Activated CD8-positive, alpha-beta T cell treated with anti-CD3 and anti-CD28 coated beads for 36 hours (primary cell): ENCODE measurements around the gene ERP27. TPM values are rescaled to one million over a fixed set of nuclear protein-coding genes. Genes with fewer than 3 reads are reported as not detected.

Source experiments
- ATAC-seq: fragments of 200-7000 bp; cut with Tn5 transposase; one replicate; pipeline ENCODE4 v1.10.0; 2021; ENCODE audit warnings: mild to moderate bottlenecking, moderate library complexity
- CTCF ChIA-PET: fragments of 350-600 bp; sonication (Branson Sonifier 250); formaldehyde crosslinking; loops from one replicate; lab custom pipeline; 2021; ENCODE audit warnings: antibody characterized with exemption; lab: Charles Lee
- POLR2A ChIA-PET: fragments of 350-600 bp; sonication (Branson Sonifier 250); formaldehyde crosslinking; loops from one replicate; lab custom pipeline; 2021; ENCODE audit warnings: antibody characterized with exemption; lab: Charles Lee
- DNase-seq: peaks from one replicate; pipeline ENCODE4 v3.0.0-alpha.2; 2020
- H3K27ac Mint-ChIP-seq: one replicate; pipeline ENCODE4 v1.8.0; 2021; ENCODE audit warnings: mild to moderate bottlenecking, mixed read lengths
- H3K27me3 Mint-ChIP-seq: one replicate; pipeline ENCODE4 v1.8.0; 2021; ENCODE audit warnings: mixed read lengths
- H3K36me3 Mint-ChIP-seq: one replicate; pipeline ENCODE4 v1.8.0; 2021; ENCODE audit warnings: low read depth, mixed read lengths
- H3K4me1 Mint-ChIP-seq: one replicate; pipeline ENCODE4 v1.8.0; 2021; ENCODE audit warnings: low read depth, mixed read lengths
- H3K4me3 Mint-ChIP-seq: one replicate; pipeline ENCODE4 v1.8.0; 2021; ENCODE audit warnings: mild to moderate bottlenecking, moderate library complexity, mixed read lengths
- H3K9me3 Mint-ChIP-seq: one replicate; pipeline ENCODE4 v1.8.0; 2021; ENCODE audit warnings: mixed read lengths
- CTCF ChIP-seq: fragments of 200-600 bp; IDR thresholded peaks from one replicate; pipeline ENCODE4 v1.8.0; 2022; ENCODE audit warnings: antibody characterized with exemption, mild to moderate bottlenecking
- intact Hi-C: fragments of 100-400 bp; cut with micrococcal nuclease; formaldehyde crosslinking; loops from one replicate; pipeline ENCODE4 v1.10.0; 2022
- total RNA-seq, 2 experiments: library from RNA; stranded (reverse); gene quantifications; one replicate each; pipeline ENCODE4 v1.2.3, GENCODE V29; 2021

The ERP27 gene
- total RNA-seq, 2 experiments from 2014 or later: 2.3 to 3.4 TPM

GRCh38 chr12:14919455-14919854, 18.9 kb downstream of the ERP27 start:
- H3K27me3 Mint-ChIP-seq: no peaks in the 10 kb centered on the region
- intact Hi-C loops: no loop called here
- ChIA-PET CTCF (interaction anchor here (2.4 kb wide), 1 partner anchor 76 kb away, joined by 11 read pairs; no protein-coding TSS in a partner anchor), POLR2A (interaction anchor here (1.3 kb wide), 1 partner anchor 9 kb away, joined by 5 read pairs; no protein-coding TSS in a partner anchor)
- H3K4me3 Mint-ChIP-seq: no peak overlapping the region
- H3K36me3 Mint-ChIP-seq: peaks cover 42% of the 10 kb centered on the region
- TF ChIP-seq CTCF: no peak
- H3K4me1 Mint-ChIP-seq: peaks cover 24% of the 10 kb centered on the region
- no peak overlapping the region for H3K27ac Mint-ChIP-seq
- no peaks in the 10 kb centered on the region for H3K9me3 Mint-ChIP-seq
- no peak for DNase-seq
- ATAC-seq: peak; percentile 52

GRCh38 chr12:14915736-14916135, 22.6 kb downstream of the ERP27 start:
- peaks cover 53% of the 10 kb centered on the region for H3K36me3 Mint-ChIP-seq
- H3K27ac Mint-ChIP-seq: no peak overlapping the region

GRCh38 chr12:14913381-14913781, 25.0 kb downstream of the ERP27 start:
- CTCF ChIA-PET: interaction anchor here (0.8 to 1.8 kb wide), 5 partner anchors 21 to 104 kb away, joined by 3 to 6 read pairs (median 4); no protein-coding TSS in a partner anchor
- H3K9me3 Mint-ChIP-seq: peaks cover 1% of the 10 kb centered on the region
- H3K27ac Mint-ChIP-seq: no peak overlapping the region
- DNase-seq (no peak), ATAC-seq (no peak)
- TF ChIP-seq CTCF: no peak
- intact Hi-C loops: no loop called here
- H3K27me3 Mint-ChIP-seq: no peaks in the 10 kb centered on the region
- POLR2A ChIA-PET: interaction anchor here (0.9 to 1.6 kb wide), 3 partner anchors 14 to 23 kb away, joined by 3 to 6 read pairs (median 6); no protein-coding TSS in a partner anchor
- H3K36me3 Mint-ChIP-seq: peaks cover 40% of the 10 kb centered on the region
- H3K4me3 Mint-ChIP-seq: no peak overlapping the region
- H3K4me1 Mint-ChIP-seq: peaks cover 25% of the 10 kb centered on the region

More at GRCh38 chr12:14915736-14916135, 22.6 kb downstream of the ERP27 start:
- H3K4me3 Mint-ChIP-seq: no peak overlapping the region
- ChIA-PET POLR2A (interaction anchor here (0.8 kb wide), 1 partner anchor 67 kb away, joined by 3 read pairs; no protein-coding TSS in a partner anchor), CTCF (interaction anchor here (0.7 to 0.9 kb wide), 2 partner anchors 22 to 68 kb away, joined by 3 read pairs; partner anchors contain the start of gene ERP27)
- intact Hi-C loops: no loop called here
- no peak for DNase-seq
- no peak for TF ChIP-seq CTCF
- H3K4me1 Mint-ChIP-seq: peaks cover 28% of the 10 kb centered on the region
- no peaks in the 10 kb centered on the region for H3K9me3 Mint-ChIP-seq
- no peaks in the 10 kb centered on the region for H3K27me3 Mint-ChIP-seq
- ATAC-seq: no peak

DNA sequence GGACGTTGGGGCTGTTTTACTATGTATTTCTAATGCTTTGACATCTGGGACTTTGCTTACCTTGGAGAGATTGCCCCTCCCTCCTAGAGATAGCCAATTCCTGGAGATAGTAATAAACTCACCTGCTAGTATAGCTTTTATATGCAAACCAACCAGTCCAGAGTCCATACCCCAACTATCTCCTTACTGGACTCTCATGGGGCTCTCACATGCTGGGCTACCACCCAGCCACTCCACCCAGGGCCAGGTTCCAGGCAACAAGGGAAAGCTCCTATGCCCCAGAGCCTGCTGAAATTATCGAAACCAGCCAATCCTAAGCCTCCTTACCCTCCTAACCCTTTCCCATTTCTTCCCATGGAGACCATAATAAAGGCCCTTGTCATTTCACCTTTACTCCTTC, 27.2 kb downstream of the ERP27 start:
- intact Hi-C loops: no loop called here
- H3K36me3 Mint-ChIP-seq: peaks cover 36% of the 10 kb centered on the region
- TF ChIP-seq CTCF: no peak
- ChIA-PET CTCF (interaction anchor here (1.2 to 1.3 kb wide), 2 partner anchors 28 to 65 kb away, joined by 3 read pairs; no protein-coding TSS in a partner anchor), POLR2A (interaction anchor here (0.8 to 1.6 kb wide), 6 partner anchors 9 to 28 kb away, joined by 3 to 5 read pairs (median 3); no protein-coding TSS in a partner anchor)
- DNase-seq (no peak), ATAC-seq (no peak)
- peaks cover 32% of the 10 kb centered on the region for H3K4me1 Mint-ChIP-seq
- H3K9me3 Mint-ChIP-seq: peaks cover 1% of the 10 kb centered on the region
- H3K4me3 Mint-ChIP-seq: no peak overlapping the region
- no peaks in the 10 kb centered on the region for H3K27me3 Mint-ChIP-seq
- H3K27ac Mint-ChIP-seq: peak overlapping the region; percentile 87
